ENCODE results near the gene SOS1.

DNA sequence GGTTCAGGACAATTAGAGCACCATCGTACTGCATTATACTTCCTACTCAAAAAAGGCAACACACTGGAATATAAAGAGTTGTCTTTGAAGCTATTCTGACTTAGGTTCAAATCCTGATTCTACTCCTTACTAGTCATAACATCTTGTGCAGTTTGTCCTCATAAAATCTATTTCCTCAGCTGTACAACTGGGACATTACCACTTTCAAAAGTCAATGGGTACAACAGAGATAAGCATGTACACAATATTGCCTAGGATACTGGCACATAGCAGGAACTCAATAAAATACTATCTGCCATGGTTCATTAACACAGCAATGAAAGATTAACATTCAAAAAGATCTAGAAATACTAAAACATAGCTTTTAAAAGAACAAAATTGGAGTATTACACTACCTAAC lies 11.3 kb downstream of the SOS1 start:
- TF ChIP-seq, protein P1, sequence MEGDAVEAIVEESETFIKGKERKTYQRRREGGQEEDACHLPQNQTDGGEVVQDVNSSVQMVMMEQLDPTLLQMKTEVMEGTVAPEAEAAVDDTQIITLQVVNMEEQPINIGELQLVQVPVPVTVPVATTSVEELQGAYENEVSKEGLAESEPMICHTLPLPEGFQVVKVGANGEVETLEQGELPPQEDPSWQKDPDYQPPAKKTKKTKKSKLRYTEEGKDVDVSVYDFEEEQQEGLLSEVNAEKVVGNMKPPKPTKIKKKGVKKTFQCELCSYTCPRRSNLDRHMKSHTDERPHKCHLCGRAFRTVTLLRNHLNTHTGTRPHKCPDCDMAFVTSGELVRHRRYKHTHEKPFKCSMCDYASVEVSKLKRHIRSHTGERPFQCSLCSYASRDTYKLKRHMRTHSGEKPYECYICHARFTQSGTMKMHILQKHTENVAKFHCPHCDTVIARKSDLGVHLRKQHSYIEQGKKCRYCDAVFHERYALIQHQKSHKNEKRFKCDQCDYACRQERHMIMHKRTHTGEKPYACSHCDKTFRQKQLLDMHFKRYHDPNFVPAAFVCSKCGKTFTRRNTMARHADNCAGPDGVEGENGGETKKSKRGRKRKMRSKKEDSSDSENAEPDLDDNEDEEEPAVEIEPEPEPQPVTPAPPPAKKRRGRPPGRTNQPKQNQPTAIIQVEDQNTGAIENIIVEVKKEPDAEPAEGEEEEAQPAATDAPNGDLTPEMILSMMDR (IDR thresholded peaks at IDR 0.05), result no peak
- TF ChIP-seq POLR2AphosphoS5 (IDR thresholded peaks at IDR 0.05), result no peak
- TF ChIP-seq POLR2A (IDR thresholded peaks at IDR 0.05), result no peak
- TF ChIP-seq EP300 (IDR thresholded peaks at IDR 0.05), result no peak

Measured in gastroesophageal sphincter (tissue), 3 donors.